EL (cell line): ENCODE measurements around the gene CAMK2D.
"Not testable (repeated sequence)": the region's sequence is repeated elsewhere in the genome, so short reads cannot be mapped to it uniquely, and the experiment has no call there.

Source experiments
- DNase-seq: peaks from one replicate; pipeline ENCODE4 v3.0.0-alpha.2; 2016

Gene CAMK2D

GRCh38 chr4:113761620-113762185 is at the start of gene CAMK2D:
CAMK2D (minus strand) TSS chr4:113761738; CDS start chr4:113761068, 670 bp downstream.
- peak; percentile 85 for DNase-seq

DNA sequence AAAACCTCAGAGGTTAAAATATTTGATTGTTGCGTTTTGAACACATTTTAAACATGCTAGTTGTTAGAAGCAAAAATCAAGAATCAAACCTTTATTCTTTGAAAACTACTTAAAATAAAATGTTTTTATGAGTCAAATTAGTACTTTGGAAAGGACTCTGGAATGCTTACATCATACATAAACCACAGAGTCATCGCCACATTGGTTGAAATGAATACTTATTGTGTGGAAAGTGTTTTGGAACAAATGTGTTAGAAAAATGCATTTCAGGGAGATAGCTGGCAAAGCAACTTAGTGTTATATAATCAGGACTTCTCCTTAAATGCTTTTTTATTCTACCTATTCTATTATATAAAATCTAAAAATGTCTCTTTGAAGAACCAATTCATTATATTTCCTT is 49.4 kb upstream of the CAMK2D start:
- peak; percentile 46 for DNase-seq

GRCh38 chr4:113809311-113809710 is 47.8 kb upstream of the CAMK2D start:
- DNase-seq = peak; percentile 14

- DNase-seq = no peak
These were observed 45.3 kb upstream of the CAMK2D start for GRCh38 chr4:113806850-113807249.

- DNase-seq = no peak
These were observed 40.3 kb upstream of the CAMK2D start for GRCh38 chr4:113801882-113802281.

GRCh38 chr4:113796381-113796780 is 34.8 kb upstream of the CAMK2D start:
- DNase-seq = not testable (repeated sequence)

DNA sequence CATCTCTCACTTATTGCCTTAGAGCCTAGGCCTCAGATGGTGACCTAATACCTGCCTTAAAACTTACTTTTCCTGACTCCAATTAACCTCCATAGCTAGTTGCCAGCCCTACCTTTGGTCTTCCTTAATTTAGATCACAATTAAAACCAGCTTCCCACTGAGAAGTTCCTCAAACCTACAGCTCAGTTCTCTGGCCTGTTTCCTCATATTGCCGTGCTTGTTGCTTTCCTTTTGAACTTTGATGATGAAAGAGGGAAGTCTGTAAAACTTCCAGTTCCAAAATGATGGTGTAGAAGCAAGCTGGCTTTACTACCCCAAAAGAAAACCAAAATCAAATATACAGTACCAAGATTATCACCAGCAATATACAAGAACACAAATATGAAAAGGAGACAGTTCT is 28.9 kb upstream of the CAMK2D start:
- DNase-seq = no peak

- no peak for DNase-seq
These were observed 27.4 kb upstream of the CAMK2D start for GRCh38 chr4:113788888-113789287.

DNA sequence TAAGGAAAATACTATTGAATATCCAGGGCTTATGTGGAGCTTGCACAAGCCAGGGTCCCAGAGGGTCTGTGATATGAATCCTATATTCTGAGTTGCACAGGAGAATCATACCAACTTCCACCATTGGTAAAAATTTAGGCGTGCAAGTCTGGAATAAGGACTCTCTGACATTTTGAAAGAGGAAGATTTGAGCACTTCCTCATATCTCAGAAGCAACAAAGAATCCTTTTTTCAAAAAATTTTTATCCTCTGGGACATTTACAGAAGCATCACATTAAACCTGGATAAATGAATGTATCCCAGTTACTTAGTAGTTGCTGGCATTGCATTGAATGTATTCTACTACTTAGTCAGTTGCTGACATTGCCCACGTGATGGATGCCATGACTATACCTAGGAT is 24.2 kb upstream of the CAMK2D start:
- DNase-seq = no peak

- DNase-seq = peak; percentile 94
These were observed 23.1 kb upstream of the CAMK2D start for GRCh38 chr4:113784497-113785250.

GRCh38 chr4:113783701-113784100 is 22.2 kb upstream of the CAMK2D start:
- no peak for DNase-seq

- DNase-seq = no peak
These were observed 21.8 kb upstream of the CAMK2D start for GRCh38 chr4:113783289-113783688.

- peak; percentile 40 for DNase-seq
These were observed 20.0 kb upstream of the CAMK2D start for GRCh38 chr4:113781439-113782040.

- no peak for DNase-seq
These were observed 15.1 kb upstream of the CAMK2D start for GRCh38 chr4:113776679-113777078.

GRCh38 chr4:113776016-113776415 is 14.5 kb upstream of the CAMK2D start:
- DNase-seq = no peak

DNA sequence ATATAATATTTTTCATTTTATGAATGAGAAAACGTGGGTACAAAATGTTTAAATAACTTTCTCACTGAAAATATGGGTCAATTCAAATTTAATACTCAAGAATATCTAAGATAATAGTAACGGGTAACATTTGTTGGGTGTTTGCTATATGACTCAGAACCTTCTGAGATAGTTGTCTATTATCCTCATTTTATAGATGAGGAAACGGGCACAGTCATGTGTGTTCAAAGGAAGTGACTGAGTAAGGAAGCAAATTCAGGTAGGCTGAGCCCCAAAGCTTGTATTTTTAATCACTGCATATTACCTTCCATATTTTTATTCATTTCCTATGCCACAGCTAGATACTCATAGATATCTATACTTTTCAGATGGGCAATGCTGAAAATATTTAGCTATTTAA is 12.2 kb upstream of the CAMK2D start:
- no peak for DNase-seq

DNA sequence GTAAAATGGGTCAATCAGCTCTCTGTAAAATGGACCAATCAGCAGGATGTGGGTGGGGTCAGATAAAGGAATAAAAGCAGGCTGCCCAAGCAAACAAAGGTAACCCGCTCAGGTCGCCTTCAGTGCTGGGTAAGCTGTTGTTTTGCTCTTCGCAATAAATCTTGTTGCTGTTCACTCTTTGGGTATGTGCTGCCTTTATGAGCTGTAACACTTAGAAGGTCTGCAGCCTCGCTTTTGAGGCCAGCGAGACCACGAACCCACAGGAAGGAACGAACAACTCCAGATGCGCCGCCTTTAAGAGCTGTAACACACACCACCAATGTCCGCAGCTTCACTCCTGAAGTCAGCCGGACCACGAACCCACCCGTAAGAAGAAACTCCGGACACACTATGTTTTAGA is 11.5 kb upstream of the CAMK2D start:
- DNase-seq = no peak

DNA sequence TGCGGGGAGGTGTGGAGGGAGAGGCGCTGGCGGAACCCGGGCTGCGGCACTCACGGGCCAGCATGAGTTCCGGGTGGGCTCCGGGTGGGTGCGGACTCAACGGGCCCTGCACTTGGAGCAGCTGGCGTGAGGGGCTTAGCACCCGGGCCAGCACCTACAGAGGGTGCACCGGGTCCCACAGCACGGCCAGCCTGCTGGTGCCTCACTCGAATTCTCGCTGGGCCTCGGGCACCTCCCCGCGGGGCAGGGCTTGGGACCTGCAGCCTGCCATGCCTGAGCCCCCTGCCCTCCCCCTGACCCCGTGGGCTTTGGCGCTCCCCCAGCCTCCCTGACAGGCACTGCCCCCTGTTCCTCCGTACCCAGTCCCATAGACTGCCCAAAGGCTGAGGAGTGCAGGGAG is 10.8 kb upstream of the CAMK2D start:
- no peak for DNase-seq

GRCh38 chr4:113769744-113770143 is 8.2 kb upstream of the CAMK2D start:
- DNase-seq = no peak

- DNase-seq = no peak
These were observed 7.4 kb upstream of the CAMK2D start for GRCh38 chr4:113768952-113769351.

GRCh38 chr4:113766882-113767281 is 5.3 kb upstream of the CAMK2D start:
- no peak for DNase-seq

DNA sequence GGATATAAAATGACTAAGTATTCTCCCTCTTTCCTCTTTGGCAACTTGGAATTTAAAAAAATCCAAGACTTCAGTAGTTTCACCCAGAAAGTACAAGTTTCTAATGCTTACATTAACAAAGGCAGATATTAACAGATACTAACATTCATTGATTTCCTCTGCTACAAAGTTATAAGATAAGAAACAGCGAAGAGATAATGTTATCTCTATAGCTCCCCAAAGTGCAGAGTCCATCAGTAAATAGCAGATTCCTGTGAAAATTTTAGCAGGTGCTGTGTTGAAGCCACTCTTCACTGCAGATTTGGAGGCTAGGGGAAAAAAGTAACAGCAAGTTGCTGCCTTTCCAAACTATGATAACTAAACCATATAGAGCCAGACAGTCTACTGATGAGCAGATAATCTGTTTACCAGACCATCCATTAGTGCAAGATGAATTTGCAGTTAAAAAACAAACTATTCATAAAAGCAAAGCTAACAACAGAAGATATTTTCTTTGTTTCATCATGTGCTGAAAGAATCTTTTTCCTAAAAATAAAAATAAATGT is 3.3 kb upstream of the CAMK2D start:
- no peak for DNase-seq

DNA sequence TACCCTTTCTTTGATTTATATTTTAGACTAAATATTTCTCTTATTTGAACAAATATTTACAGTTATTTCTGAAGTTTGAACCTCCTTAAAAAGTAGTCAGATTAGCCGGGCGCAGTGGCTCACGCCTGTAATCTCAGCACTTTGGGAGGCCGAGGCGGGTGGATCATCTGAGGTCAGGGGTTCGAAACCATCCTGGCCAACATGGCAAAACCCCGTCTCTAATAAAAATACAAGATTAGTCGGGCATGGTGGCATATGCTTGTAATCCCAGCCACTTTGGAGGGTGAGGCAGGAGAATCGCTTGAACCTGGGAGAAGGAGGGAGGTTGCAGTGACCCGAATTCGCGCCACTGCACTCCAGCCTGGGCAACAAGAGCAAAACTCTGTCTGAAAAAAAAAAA is 2.4 kb upstream of the CAMK2D start:
- DNase-seq = not testable (repeated sequence)

DNA sequence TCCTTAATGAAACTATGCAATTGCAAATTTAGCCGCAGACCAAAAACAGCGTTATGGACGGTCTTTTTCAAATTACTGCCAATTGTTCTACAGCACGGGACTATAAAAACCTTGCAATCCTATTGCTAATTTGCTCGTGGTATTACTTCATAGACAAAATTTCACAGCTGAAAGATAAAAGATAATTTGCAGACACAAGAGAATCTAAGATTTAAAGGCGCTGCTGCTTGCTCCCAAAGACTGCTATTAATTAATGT is 1.4 kb upstream of the CAMK2D start:
- DNase-seq = no peak
